GM11168 (cell line): ENCODE measurements around the gene SLC25A47.
"Not testable (repeated sequence)": the region's sequence is repeated elsewhere in the genome, so short reads cannot be mapped to it uniquely, and the experiment has no call there.

ENCODE experiments used
- in situ Hi-C: fragments of 300-500 bp; cut with MboI; formaldehyde crosslinking; loops from one replicate; pipeline ENCODE4 v1.12.0; 2022; ENCODE audit warnings: low sequenced_read_pairs; ENCODE audit not compliant: unreplicated experiment

Gene SLC25A47

GRCh38 chr14:100342826-100343225 is 19.7 kb downstream of the SLC25A47 start:
- in situ Hi-C loops: not testable (repeated sequence)

DNA sequence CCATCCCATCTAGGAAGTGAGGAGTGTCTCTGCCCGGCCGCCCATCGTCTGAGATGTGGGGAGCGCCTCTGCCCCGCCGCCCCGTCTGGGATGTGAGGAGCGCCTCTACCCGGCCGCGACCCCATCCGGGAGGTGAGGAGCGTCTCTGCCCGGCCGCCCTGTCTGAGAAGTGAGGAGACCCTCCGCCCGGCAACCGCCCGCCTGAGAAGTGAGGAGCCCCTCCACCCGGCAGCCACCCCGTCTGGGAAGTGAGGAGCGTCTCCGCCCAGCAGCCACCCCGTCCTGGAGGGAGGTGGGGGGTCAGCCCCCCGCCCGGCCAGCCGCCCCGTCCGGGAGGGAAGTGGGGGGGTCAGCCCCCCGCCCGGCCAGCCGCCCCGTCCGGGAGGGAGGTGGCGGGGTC is 21.5 kb downstream of the SLC25A47 start:
- in situ Hi-C loops: not testable (repeated sequence)

DNA sequence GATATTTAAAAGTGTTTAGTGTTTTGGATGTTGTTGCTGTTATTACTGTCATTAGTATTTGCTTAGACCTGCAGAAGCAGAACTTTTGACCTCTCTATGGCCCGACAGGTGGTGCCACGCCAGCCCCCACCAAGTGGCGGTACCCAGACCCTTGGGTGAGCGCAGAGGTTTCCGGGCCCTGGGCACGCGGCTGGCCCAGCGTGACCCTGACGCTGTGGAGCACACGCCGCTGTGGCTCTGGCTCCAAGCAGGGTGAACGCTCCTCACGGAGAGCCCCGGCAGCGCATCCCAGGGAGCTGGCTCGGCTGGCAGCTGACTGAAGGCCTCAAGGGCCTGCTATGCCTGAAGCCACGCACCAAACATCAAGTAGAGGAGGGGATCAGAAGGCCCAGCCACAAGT is 22.6 kb downstream of the SLC25A47 start:
- in situ Hi-C loops: no loop called here

DNA sequence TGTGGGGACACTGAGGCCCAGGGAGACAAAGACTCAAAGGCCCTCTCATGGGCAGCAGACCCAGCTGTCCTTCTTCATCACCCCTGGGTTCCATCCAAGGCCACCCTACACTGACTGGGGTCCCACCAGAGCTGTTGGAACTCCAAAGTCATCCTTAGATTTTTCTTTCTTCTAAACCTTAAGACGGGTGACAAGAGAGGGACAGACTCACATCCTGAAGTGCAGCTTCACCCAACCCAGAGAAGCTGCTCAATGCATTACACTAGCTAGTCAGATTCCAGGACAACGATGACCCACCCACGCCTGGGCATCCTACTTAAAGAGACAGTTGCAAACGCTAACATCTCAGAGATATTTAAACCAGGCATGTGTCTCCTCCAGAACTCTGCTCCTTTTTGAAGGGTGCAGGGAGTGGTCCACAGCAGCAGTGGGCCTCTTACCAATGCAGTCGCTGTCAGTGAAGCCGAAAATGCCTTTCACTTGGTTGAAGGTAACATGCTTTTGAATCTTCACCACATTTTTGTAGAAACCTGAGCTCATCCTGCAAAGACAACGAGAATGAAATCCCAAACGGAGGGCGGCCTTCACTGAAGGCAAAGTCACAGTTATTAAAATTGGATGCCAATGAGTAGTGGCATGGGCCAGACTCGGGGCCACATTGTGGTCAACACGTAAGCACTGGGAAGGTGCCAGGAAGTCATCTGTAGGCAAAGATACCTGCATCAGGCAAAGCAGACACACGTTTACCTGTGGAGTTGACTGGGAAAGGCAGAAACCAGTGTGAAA is 23.4 kb downstream of the SLC25A47 start:
- in situ Hi-C loops: no loop called here

DNA sequence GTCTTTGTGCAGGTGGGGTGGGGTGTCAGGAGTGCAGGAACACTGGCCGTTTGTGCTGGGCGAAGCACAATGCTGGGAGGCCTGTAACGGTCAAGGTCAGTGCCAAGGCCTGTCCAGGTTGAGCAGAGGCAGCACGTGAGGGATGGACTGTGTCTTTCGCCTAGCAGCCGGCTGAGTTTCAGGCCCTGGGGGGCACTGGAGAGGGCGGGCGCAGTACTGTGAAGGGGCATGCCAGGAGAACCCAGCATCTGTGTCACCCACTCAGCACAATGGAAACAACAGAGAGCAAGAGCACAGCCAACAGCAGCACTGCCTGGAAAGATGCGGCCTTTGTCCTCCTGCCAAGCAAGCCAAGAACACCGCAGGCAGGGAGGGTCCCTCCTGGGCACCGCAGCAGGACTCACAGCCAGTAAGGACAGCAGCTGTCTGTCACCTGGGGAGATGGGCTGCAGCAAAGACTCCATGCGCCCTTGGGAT is 25.2 kb downstream of the SLC25A47 start:
- in situ Hi-C loops: no loop called here

DNA sequence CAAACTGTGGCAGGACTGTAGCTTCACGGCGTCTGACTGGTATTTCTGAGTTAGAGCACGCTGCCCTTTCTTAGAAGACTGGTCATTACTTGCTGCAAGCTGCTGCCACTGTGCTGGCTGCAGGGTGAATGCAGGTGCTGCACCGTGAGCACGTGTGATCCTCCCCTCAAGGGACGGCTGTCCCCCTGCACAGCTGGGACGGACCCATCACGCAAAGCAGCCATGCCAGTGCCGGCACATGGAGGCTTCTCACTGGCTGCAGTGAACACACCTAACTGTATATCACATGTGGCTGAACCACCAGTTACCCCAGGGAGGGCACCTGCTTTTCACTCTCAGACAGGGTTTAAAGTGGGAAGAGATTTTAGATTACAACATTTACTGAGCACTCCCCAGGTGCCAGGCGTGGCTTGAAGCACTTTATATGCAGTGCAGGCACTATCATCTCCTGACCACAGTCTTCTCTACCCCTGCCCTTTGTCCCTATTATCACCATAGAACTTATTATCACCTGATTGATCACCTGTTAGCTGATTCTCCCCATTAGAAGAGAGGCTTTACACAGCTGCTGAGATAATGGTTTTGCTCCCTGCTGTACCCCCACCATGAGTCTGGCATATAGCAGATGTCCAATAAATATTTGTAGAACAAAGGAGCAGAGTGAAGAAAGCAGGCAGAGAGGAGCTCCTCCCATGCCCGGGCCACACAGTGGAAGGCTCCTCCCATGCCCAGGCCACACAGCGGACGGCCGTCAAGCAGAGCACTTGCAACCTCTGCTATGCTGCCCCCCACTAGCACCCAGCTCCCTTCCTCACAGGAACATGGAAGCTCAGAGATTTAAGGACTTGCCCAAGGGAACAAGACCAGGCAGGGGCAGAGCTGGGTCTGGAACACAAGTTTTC is 25.9 kb downstream of the SLC25A47 start:
- in situ Hi-C loops: no loop called here

DNA sequence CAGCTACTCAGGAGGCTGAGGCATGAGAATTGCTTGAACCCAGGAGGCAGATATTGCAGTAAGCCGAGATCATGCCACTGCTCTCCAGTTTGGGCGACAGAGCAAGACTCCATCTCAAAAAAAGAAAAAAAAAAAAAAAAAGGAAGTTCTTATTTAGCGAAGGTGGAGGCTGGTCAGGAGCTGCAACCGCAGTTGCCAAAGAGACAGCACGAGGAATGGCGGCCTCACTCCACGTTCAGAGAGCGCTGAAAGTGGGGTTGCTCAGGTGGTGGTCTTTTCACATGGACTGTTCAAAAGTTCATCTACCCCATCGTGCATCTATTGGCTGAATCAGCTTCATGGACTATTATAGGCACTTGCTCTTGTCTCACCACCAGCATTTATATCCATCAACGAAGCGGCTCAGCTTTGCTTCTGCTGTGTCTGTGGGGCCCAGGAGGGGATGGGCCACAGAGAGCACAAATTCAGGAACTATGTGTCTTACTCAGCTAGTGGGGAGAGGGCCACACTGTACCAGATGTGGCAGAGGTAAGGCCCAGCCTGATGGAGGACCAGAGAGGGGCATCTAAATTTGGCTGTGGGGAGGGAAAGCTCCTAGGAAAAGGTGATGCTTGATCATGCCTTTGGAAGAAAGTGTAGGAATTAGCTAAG is 27.3 kb downstream of the SLC25A47 start:
- in situ Hi-C loops: no loop called here

GRCh38 chr14:100350986-100351385 is 27.8 kb downstream of the SLC25A47 start:
- in situ Hi-C loops: no loop called here

- in situ Hi-C loops: no loop called here
These were observed 35.3 kb downstream of the SLC25A47 start for GRCh38 chr14:100358396-100358795.

DNA sequence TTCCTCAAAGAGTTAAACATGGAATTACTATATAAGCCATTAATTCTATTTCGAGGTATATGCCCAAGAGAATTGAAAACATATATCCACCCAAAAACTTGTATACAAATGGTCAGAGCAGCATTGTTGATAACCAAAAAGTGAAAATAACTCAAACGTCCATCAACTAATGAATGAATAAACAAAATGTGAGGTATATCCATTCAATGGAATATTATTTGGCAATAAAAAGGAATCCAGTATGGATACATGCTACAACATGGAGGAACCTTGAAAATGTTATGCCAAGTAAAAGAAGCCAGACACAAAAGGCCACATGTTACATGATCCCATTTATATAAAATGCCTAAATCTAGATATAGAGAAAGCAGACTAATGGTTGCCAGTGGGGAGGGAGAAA is 36.0 kb downstream of the SLC25A47 start:
- in situ Hi-C loops: no loop called here

- in situ Hi-C loops: no loop called here
These were observed 36.7 kb downstream of the SLC25A47 start for GRCh38 chr14:100359881-100360280.

DNA sequence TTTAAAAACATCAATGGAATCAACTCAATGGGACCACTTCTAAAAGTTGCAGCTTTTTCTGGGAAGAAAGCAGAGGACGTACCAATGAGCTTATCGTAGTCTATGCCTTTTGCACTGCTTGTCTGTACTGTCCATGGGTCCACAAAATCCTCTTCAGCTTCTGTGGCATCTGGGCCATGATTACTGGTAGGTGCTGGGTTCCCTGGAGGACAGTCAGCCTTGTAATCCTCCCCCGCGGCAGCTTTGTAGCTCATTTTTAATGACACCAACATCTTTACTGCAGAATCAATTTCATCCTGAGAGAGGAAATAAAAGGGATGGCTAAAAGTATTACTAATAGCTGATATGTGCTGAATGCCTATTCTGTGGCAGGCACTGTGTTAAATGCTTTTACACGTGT is 38.5 kb downstream of the SLC25A47 start:
- in situ Hi-C loops: no loop called here

GRCh38 chr14:100362311-100362927 is 39.3 kb downstream of the SLC25A47 start:
- in situ Hi-C loops: no loop called here

- in situ Hi-C loops: no loop called here
These were observed 39.9 kb downstream of the SLC25A47 start for GRCh38 chr14:100363053-100363452.

DNA sequence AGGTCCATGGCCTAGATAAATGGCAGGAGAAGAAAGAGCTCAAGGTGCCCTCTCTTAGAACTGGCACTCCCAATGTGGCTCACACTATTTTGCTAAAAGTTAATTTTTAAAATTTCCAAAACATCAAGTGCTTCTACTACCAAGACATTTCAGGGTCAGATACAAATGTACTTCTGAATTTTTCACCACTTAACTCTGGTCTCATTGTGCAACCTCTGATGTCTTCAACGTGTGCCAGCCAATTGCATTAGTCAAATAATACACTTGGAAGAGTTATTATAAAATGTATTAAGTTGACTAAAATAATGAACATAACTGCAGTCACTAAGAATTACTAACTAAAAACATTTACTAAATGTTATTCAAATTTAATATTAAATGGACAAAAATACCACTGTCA is 41.3 kb downstream of the SLC25A47 start:
- in situ Hi-C loops: no loop called here

GRCh38 chr14:100365741-100366140 is 42.6 kb downstream of the SLC25A47 start:
- in situ Hi-C loops: no loop called here

DNA sequence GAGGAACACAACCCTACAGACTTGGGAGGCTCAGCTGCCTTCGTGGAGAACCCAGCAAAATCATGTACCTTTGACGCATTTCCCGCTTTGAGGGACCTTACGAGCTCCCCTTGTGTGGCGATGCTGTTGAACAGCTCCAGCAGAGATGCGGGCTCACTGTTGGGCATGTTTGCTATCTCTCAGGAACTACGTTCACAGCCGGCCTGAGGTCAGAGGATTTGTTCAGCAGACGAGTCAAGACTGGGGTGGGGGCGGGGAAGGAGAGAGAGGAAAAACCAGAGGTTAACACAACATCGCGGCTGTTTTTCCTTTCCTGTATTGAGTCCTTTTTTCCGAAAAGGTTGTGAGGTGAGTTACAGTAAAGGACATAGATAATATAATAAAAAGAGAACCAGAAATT is 45.9 kb downstream of the SLC25A47 start:
- in situ Hi-C loops: no loop called here

DNA sequence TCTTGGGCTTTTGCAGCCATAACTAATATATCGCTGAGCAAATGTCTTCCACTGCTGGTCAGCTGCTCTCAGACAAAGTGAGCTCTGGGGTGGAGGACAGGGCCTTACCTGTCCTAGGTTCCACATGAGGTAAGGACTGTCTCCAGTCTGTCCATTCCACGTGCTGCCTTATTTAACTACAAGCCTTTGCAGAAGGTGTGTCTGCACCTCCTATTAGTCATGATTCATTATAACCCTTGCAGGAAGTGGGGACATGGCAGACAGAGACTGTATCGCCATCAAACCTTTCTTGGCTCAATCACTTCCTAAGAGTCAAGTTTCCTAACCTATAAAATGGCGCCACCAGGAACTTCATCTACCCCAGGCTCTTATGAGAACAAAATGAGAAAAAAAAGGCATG is 46.9 kb downstream of the SLC25A47 start:
- in situ Hi-C loops: no loop called here

DNA sequence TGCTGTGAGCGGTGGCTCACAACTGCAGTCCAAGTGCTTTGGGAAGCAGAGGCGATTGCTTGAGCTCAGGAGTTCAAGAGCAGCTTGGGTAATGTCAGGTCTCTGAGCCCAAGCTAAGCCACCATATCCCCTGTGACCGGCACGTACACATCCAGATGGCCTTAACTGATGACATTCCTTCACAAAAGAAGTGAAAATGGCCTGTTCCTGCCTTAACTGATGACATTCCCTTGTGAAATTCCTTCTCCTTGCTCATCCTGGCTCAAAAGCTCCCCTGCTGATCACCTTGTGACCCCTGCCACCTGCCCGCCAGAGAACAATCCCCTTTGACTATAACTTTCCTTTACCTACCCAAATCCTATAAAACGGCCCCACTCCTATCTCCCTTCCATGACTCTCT is 48.6 kb downstream of the SLC25A47 start:
- in situ Hi-C loops: no loop called here

GRCh38 chr14:100372357-100373048 is 49.4 kb downstream of the SLC25A47 start:
- in situ Hi-C loops: no loop called here
